GM12878 (cell line): ENCODE measurements around the gene SAMD1. TPM values are rescaled to one million over a fixed set of nuclear protein-coding genes. Genes with fewer than 3 reads are reported as not detected.
A peak's percentile ranks its signal among the peaks of the same experiment; 100 is the strongest.

Experiments
- ATAC-seq: fragments of 200-7000 bp; cut with Tn5 transposase; 3 replicates; pipeline ENCODE4 v1.9.1; 2020; ENCODE audit warnings: mild to moderate bottlenecking, moderate library complexity
- BruUV-seq: library from RNA; stranded (reverse); fragments of 400-500 nt; replicated peaks from 2 replicates; lab custom pipeline; 2021; lab: Mats Ljungman, UMichigan
- CTCF ChIA-PET: fragments of 300-600 bp; sonication (Branson Sonifier 250); formaldehyde crosslinking; extraction: SDS; loops from one replicate; lab custom pipeline; 2021; ENCODE audit warnings: inconsistent platforms; lab: Yijun Ruan, JAX
- POLR2A ChIA-PET: fragments of 350-600 bp; formaldehyde crosslinking; extraction: SDS; loops from one replicate; lab custom pipeline; 2021; ENCODE audit warnings: inconsistent platforms; lab: Charles Lee
- RAD21 ChIA-PET: fragments of 300-600 bp; sonication (Branson Sonifier 250); formaldehyde crosslinking; loops from one replicate; lab custom pipeline; 2023; ENCODE audit warnings: antibody characterized with exemption; ENCODE audit not compliant: unreplicated experiment; lab: Charles Lee
- SMC1A ChIA-PET: fragments of 300-600 bp; sonication (Branson Sonifier 250); formaldehyde crosslinking; loops from one replicate; lab custom pipeline; 2023; ENCODE audit not compliant: unreplicated experiment, uncharacterized antibody; lab: Charles Lee
- DNase-seq: peaks from one replicate; pipeline ENCODE4 v3.0.0-alpha.2; 2011; ENCODE audit warnings: low read depth, low spot score
- FAIRE-seq: peaks from 3 replicates; lab custom pipeline; 2011; peaks lifted over from hg19 to GRCh38; lab: Jason Lieb, UNC
- H2AFZ ChIP-seq: 2 replicates; pipeline ENCODE4 v1.6.0; 2011; ENCODE audit warnings: low read depth, low read length, control low read depth; ENCODE audit not compliant: control insufficient read depth
- H3K27ac ChIP-seq: 2 replicates; pipeline ENCODE4 v1.5.1; 2011; ENCODE audit warnings: control low read depth; ENCODE audit not compliant: control insufficient read depth, insufficient read depth
- H3K27me3 ChIP-seq, 2 experiments: replicated peaks in 1 of 2; 2 replicates each; pipeline versions ENCODE4 v1.6.0 to v1.6.1; 2011; ENCODE audit warnings: low read length in 1 of 2; ENCODE audit not compliant: control insufficient read depth in 2 of 2, insufficient read depth in 2 of 2
- H3K36me3 ChIP-seq, 2 experiments: 2 replicates each; pipeline ENCODE4 v1.5.1; 2011; ENCODE audit warnings: low read length in 1 of 2; ENCODE audit not compliant: control insufficient read depth in 2 of 2, insufficient read depth in 2 of 2
- H3K4me1 ChIP-seq: 2 replicates; pipeline ENCODE4 v1.6.1; 2011; ENCODE audit warnings: mild to moderate bottlenecking, low read length, moderate library complexity, mixed read lengths; ENCODE audit not compliant: control insufficient read depth, insufficient read depth
- H3K4me2 ChIP-seq: 2 replicates; pipeline ENCODE4 v1.6.0; 2011; ENCODE audit warnings: control low read depth; ENCODE audit not compliant: control insufficient read depth, insufficient read depth
- H3K4me3 ChIP-seq: fragments of 200-600 bp; sonication (generic); 2 replicates; pipeline ENCODE4 v1.5.1; 2016
- H3K79me2 ChIP-seq: 2 replicates; pipeline ENCODE4 v1.6.0; 2011; ENCODE audit warnings: low read length; ENCODE audit not compliant: control insufficient read depth, insufficient read depth
- H3K9ac ChIP-seq: 2 replicates; pipeline ENCODE4 v1.8.0; 2011; ENCODE audit warnings: low read length, control low read depth, mixed read lengths; ENCODE audit not compliant: control insufficient read depth, insufficient read depth
- H3K9me3 ChIP-seq: replicated peaks from 3 replicates; pipeline ENCODE4 v1.5.1; 2011; ENCODE audit warnings: mild to moderate bottlenecking, low read length; ENCODE audit not compliant: control insufficient read depth, insufficient read depth
- H4K20me1 ChIP-seq: 2 replicates; pipeline ENCODE4 v1.6.0; 2011; ENCODE audit not compliant: control insufficient read depth, insufficient read depth
- CREB1 ChIP-seq: IDR thresholded peaks from 2 replicates; pipeline ENCODE4 v1.6.1; 2012; ENCODE audit warnings: low read depth, mild to moderate bottlenecking, inconsistent platforms
- ETV6 ChIP-seq, 2 experiments: fragments of 450-650 bp in 1 of 2; IDR thresholded peaks in 1 of 2; conservative IDR thresholded peaks in 1 of 2; 2 replicates each; pipeline ENCODE4 v1.6.1; 2014; ENCODE audit warnings: antibody characterized with exemption in 1 of 2, borderline replicate concordance in 1 of 2, low read depth in 1 of 2, mild to moderate bottlenecking in 1 of 2, moderate library complexity in 1 of 2
- HDAC2 ChIP-seq: fragments of 200-600 bp; sonication (generic); IDR thresholded peaks from 2 replicates; pipeline ENCODE4 v1.6.1; 2017
- RB1 ChIP-seq: fragments of 450-650 bp; formaldehyde crosslinking; IDR thresholded peaks from 2 replicates; pipeline ENCODE4 v1.6.1; 2017; ENCODE audit warnings: mild to moderate bottlenecking, borderline replicate concordance
- TARDBP ChIP-seq: IDR thresholded peaks from 2 replicates; pipeline ENCODE4 v1.6.1; 2016; ENCODE audit warnings: borderline replicate concordance
- TCF12 ChIP-seq: IDR thresholded peaks from 2 replicates; pipeline ENCODE4 v1.6.1; 2011; ENCODE audit warnings: low read depth, mild to moderate bottlenecking, low read length
- WGBS: methylation state at CpG from one replicate; pipeline ENCODE4 v1.1.6; 2016; ENCODE audit warnings: low lambda C conversion rate; ENCODE audit not compliant: insufficient replicate concordance, insufficient coverage; ENCODE audit errors: missing lambda C conversion rate; 5-methylcytosine and 5-hydroxymethylcytosine counted together
- in situ Hi-C: fragments of 300-500 bp; cut with MboI; formaldehyde crosslinking; loops from 9 replicates; pipeline ENCODE4 v1.14.3; 2018; ENCODE audit warnings: mixed read lengths
- intact Hi-C: fragments of 100-400 bp; cut with micrococcal nuclease; formaldehyde crosslinking; loops from one replicate; pipeline ENCODE4 v1.14.2; 2022; ENCODE audit not compliant: unreplicated experiment
- polyA plus RNA-seq, 11 experiments: library from polyadenylated mRNA; depleted of rRNA in 4 of 11; unstranded in 6 of 11; stranded (reverse) in 5 of 11; fragments of >200 nt; fragmentation: Nextera tagmentation in 4 of 11; fragmentation: Illumina TruSeq in 1 of 11; extraction: Ambion mirVana in 4 of 11; extraction: Trizol in 1 of 11; gene quantifications; 1 replicate in 1 of 11; 2 replicates in 10 of 11; pipeline versions ENCODE4 v1.2.1 to v1.2.3, GENCODE V29; 2011 to 2016; ENCODE audit warnings: inconsistent platforms in 2 of 11, missing spikeins in 2 of 11, low read depth in 1 of 11
- total RNA-seq, 4 experiments: library from RNA; depleted of rRNA in 3 of 4; stranded (reverse); fragments of >200 nt in 3 of 4; fragmentation: Illumina TruSeq in 1 of 4; extraction: Trizol in 1 of 4; gene quantifications; 2 replicates each; pipeline versions ENCODE4 v1.2.1 to v1.2.3, GENCODE V29; 2013 to 2021
- TF ChIP-seq, protein P1 (sequence below): fragments of 450-650 bp; formaldehyde crosslinking; IDR thresholded peaks from 2 replicates; pipeline ENCODE4 v1.4.0; 2020; ENCODE audit warnings: mild to moderate bottlenecking, moderate library complexity
- TF ChIP-seq, protein P2 (sequence below): IDR thresholded peaks from 2 replicates; pipeline ENCODE4 v1.6.1; 2012; ENCODE audit warnings: low read depth, low read length, improper control_type of control experiment
- TF ChIP-seq, protein P3 (sequence below): IDR thresholded peaks from 2 replicates; pipeline ENCODE4 v1.6.1; 2012; ENCODE audit warnings: low read depth, low read length, improper control_type of control experiment

SAMD1 gene
- total and polyA plus RNA-seq, 10 of the 15 experiments (the other 5 are each of a cell fraction or from before 2014, with no cell fraction given) = 3.0 to 71.7 (median 19.3) TPM

DNA sequence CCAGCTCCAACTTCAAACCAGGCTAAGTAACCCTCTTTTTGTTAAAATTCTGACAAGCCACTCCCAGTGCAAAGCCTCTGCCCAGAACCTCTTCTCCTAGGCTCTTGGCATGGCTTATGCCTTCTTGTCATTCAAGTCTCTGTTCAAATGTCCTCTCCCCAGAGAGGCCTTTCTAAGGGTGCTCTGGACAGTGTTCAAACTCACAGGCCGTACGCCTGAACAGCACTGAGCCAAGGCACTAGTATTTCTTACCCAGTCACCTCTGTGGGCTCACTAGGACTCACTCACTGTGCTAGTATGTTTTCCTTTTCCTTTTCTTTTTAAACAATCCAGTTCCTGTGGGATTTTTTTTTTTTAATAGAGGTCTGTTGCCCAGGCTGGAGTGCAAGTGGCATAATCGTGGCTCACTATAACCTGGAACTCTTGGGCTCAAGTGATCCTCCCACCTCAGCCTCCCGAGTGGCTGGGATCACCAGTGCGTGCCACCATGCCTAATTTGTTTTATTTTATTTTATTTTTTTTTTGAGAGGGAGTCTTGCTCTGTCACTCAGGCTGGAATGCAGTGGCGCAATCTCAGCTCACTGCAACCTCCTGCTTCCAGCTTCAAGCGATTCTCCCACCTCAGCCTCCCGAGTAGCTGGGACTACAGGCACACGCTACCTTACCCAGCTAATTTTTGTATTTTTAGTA lies 48.2 kb upstream of the SAMD1 start (continued):
- TF ChIP-seq, protein P1, sequence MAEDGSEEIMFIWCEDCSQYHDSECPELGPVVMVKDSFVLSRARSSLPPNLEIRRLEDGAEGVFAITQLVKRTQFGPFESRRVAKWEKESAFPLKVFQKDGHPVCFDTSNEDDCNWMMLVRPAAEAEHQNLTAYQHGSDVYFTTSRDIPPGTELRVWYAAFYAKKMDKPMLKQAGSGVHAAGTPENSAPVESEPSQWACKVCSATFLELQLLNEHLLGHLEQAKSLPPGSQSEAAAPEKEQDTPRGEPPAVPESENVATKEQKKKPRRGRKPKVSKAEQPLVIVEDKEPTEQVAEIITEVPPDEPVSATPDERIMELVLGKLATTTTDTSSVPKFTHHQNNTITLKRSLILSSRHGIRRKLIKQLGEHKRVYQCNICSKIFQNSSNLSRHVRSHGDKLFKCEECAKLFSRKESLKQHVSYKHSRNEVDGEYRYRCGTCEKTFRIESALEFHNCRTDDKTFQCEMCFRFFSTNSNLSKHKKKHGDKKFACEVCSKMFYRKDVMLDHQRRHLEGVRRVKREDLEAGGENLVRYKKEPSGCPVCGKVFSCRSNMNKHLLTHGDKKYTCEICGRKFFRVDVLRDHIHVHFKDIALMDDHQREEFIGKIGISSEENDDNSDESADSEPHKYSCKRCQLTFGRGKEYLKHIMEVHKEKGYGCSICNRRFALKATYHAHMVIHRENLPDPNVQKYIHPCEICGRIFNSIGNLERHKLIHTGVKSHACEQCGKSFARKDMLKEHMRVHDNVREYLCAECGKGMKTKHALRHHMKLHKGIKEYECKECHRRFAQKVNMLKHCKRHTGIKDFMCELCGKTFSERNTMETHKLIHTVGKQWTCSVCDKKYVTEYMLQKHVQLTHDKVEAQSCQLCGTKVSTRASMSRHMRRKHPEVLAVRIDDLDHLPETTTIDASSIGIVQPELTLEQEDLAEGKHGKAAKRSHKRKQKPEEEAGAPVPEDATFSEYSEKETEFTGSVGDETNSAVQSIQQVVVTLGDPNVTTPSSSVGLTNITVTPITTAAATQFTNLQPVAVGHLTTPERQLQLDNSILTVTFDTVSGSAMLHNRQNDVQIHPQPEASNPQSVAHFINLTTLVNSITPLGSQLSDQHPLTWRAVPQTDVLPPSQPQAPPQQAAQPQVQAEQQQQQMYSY (CRISPR knock-in tag) = no peak
- TF ChIP-seq, all 136 proteins: peak for 0

DNA sequence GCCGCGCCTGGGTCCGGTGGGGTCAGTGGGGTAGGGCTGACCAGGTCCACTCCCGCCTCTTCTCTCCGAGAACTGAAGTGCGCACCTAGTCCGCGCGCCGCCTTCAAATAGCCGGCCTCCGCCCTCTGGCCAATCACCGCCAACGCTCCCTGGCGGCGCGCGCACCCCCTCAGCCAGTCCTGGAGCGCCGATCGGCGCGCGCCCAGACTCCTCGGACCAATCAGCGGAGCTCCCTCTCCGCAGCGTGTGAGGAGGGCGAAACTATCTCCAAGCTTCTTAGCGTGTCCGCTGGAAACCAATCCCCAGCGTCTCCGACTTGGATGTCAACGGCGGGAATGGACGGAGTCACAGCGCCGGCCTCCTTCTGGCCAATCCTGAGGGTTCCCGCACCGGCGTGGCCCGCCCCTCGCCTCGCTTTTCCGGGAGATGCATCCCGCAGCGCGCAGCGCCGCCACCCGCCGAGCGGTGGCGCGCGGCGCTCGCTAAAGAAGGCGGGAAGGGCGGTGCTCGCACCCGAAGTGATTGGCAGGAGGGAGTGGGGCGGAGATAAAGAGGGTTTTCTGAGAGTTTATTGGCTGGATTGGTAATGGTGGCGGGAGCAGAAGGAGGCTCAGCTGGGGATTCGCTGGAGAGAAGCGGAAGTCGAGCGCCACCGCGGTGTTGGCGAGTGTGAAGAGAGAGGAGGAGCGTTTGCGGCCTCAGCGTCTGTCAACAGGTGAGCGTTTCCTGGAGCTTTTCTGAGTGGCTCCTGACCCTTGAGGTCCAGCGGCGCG lies 46.1 kb upstream of the SAMD1 start, which contains the start of gene ASF1B:
ASF1B (minus strand) TSS at position 81 of the 773 bp plus-strand sequence. CDS start 133 bp downstream, outside the sequence.
- H3K79me2 ChIP-seq = peaks cover 29% of the 10 kb centered on the region
- BruUV-seq = no TSS peak
- WGBS = under 1% methylated on average over 78 of the region's 78 CpGs
- POLR2A ChIA-PET = interaction anchor here (0.6 to 1.5 kb wide), 20 partner anchors 19 to 386 kb away, joined by 3 to 12 read pairs (median 4); partner anchors contain the start of genes DNAJB1 and PRKACA
- in situ Hi-C loops = no loop called here
- peak; percentile 97 for FAIRE-seq
- H3K4me1 ChIP-seq = 0 out of 2 replicates have a peak, but pooled peaks cover 8% of the 10 kb centered on the region
- peak within 1 kb of the TSS; percentile 88 for H3K4me2 ChIP-seq
- H4K20me1 ChIP-seq = no peaks in the 10 kb centered on the region
- intact Hi-C loops = loop anchor here (2.0 to 5.0 kb wide), 5 partner anchors 56 to 344 kb away; no protein-coding TSS in a partner anchor
- ATAC-seq = peak; percentile 93
- RAD21 ChIA-PET = interaction anchor here (0.5 to 3.1 kb wide), 44 partner anchors 9 to 388 kb away, joined by 3 to 27 read pairs (median 5); partner anchors contain the start of genes BRME1, CC2D1A, DNAJB1 and IL27RA
- H3K9me3 ChIP-seq = no peaks in the 10 kb centered on the region
- peak within 1 kb of the TSS; percentile 83 for H3K9ac ChIP-seq
- DNase-seq = peak; percentile 99
- H3K36me3 ChIP-seq = peaks cover 0 to 4% of the 10 kb centered on the region in 2 experiments; a peak in 1 of 4 replicates
- peak within 1 kb of the TSS; percentile 79 for H3K27ac ChIP-seq
- CTCF ChIA-PET = interaction anchor here (0.5 to 4.3 kb wide), 71 partner anchors 8 to 550 kb away, joined by 3 to 43 read pairs (median 4); partner anchors contain the start of genes MISP3, NANOS3, PALM3 and PKN1
- no peaks in the 10 kb centered on the region for H3K27me3 ChIP-seq
- peak within 1 kb of the TSS; percentile 98 for H3K4me3 ChIP-seq
- SMC1A ChIA-PET = interaction anchor here (0.6 to 2.5 kb wide), 21 partner anchors 9 to 350 kb away, joined by 3 to 18 read pairs (median 4); partner anchors contain the start of gene PRKACA
- H2AFZ ChIP-seq = peak within 1 kb of the TSS; percentile 84
- TF ChIP-seq RB1 (peak; percentile 99), TARDBP (no peak), TCF12 (peak; percentile 62; the same call in 1 of the 2 replicates), CREB1 (peak; percentile 80; the same call in 1 of the 2 replicates), ETV6 (conservative IDR thresholded peaks at IDR 0.05 in 1 of 2, IDR thresholded peaks at IDR 0.05 in 1 of 2; ENCODE audit: borderline replicate concordance in 1 of 2, low read depth in 1 of 2) (no peak), HDAC2 (no peak)
- TF ChIP-seq, protein P2, sequence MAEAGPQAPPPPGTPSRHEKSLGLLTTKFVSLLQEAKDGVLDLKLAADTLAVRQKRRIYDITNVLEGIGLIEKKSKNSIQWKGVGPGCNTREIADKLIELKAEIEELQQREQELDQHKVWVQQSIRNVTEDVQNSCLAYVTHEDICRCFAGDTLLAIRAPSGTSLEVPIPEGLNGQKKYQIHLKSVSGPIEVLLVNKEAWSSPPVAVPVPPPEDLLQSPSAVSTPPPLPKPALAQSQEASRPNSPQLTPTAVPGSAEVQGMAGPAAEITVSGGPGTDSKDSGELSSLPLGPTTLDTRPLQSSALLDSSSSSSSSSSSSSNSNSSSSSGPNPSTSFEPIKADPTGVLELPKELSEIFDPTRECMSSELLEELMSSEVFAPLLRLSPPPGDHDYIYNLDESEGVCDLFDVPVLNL = peak; percentile 98
- TF ChIP-seq, protein P3, sequence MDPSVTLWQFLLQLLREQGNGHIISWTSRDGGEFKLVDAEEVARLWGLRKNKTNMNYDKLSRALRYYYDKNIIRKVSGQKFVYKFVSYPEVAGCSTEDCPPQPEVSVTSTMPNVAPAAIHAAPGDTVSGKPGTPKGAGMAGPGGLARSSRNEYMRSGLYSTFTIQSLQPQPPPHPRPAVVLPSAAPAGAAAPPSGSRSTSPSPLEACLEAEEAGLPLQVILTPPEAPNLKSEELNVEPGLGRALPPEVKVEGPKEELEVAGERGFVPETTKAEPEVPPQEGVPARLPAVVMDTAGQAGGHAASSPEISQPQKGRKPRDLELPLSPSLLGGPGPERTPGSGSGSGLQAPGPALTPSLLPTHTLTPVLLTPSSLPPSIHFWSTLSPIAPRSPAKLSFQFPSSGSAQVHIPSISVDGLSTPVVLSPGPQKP = no peak
